GM23338 (cell line): ENCODE data around the gene NPVF. TPM values are rescaled to one million over a fixed set of nuclear protein-coding genes. Genes with fewer than 3 reads are reported as not detected.
A peak's percentile ranks its signal among the peaks of the same experiment; 100 is the strongest.

ENCODE experiments used
- ATAC-seq: fragments of 200-7000 bp; cut with Tn5 transposase; 3 replicates; pipeline ENCODE4 v1.9.1; 2020
- DNase-seq: peaks from one replicate; pipeline ENCODE4 v3.0.0-alpha.2; 2015; ENCODE audit warnings: low spot score
- H2AFZ ChIP-seq: fragments of 200-600 bp; sonication (generic); 2 replicates; pipeline ENCODE4 v1.8.0; 2016; ENCODE audit warnings: antibody characterized with exemption, mild to moderate bottlenecking, moderate library complexity
- H3F3A ChIP-seq: fragments of 200-600 bp; sonication (generic); replicated peaks from 2 replicates; pipeline ENCODE4 v1.8.0; 2017; ENCODE audit warnings: antibody characterized with exemption, mixed run types, low read depth
- H3K27ac ChIP-seq: fragments of 200-600 bp; sonication (generic); 2 replicates; pipeline ENCODE4 v1.6.1; 2016; ENCODE audit warnings: low read depth
- H3K27me3 ChIP-seq: fragments of 200-600 bp; sonication (generic); 2 replicates; pipeline ENCODE4 v1.8.0; 2016; ENCODE audit warnings: mild to moderate bottlenecking, mixed run types, moderate library complexity; ENCODE audit not compliant: insufficient read depth
- H3K36me3 ChIP-seq: fragments of 200-600 bp; sonication (generic); 2 replicates; pipeline ENCODE4 v1.8.0; 2016; ENCODE audit warnings: mild to moderate bottlenecking; ENCODE audit not compliant: insufficient read depth
- H3K4me1 ChIP-seq: fragments of 200-600 bp; sonication (generic); 2 replicates; pipeline ENCODE4 v1.8.0; 2016; ENCODE audit warnings: mild to moderate bottlenecking, moderate library complexity; ENCODE audit not compliant: insufficient read depth
- H3K4me2 ChIP-seq: fragments of 200-600 bp; sonication (generic); 2 replicates; pipeline ENCODE4 v1.7.1; 2017; ENCODE audit warnings: mixed run types
- H3K4me3 ChIP-seq: fragments of 200-600 bp; sonication (generic); 2 replicates; pipeline ENCODE4 v1.6.1; 2016; ENCODE audit warnings: mixed run types
- H3K79me2 ChIP-seq: fragments of 200-600 bp; sonication (generic); replicated peaks from 2 replicates; pipeline ENCODE4 v1.8.0; 2017; ENCODE audit warnings: mild to moderate bottlenecking; ENCODE audit not compliant: insufficient read depth
- H3K9me2 ChIP-seq: fragments of 200-600 bp; sonication (generic); 2 replicates; pipeline ENCODE4 v1.8.0; 2017; ENCODE audit not compliant: insufficient read depth
- H4K20me1 ChIP-seq: fragments of 200-600 bp; sonication (generic); replicated peaks from 2 replicates; pipeline ENCODE4 v1.8.0; 2017; ENCODE audit warnings: mild to moderate bottlenecking; ENCODE audit not compliant: insufficient read depth
- H3K27ac Mint-ChIP-seq: 2 replicates; pipeline ENCODE4 v1.8.0; 2020; ENCODE audit warnings: inconsistent platforms, mild to moderate bottlenecking, moderate library complexity, mixed read lengths
- H3K27me3 Mint-ChIP-seq: 3 replicates; pipeline ENCODE4 v1.8.0; 2022; ENCODE audit warnings: low read depth, mild to moderate bottlenecking, moderate library complexity, mixed read lengths, inconsistent platforms; ENCODE audit not compliant: insufficient read depth, poor library complexity
- H3K36me3 Mint-ChIP-seq: 3 replicates; pipeline ENCODE4 v1.8.0; 2021; ENCODE audit warnings: low read depth, mild to moderate bottlenecking, inconsistent platforms, moderate library complexity, mixed read lengths
- H3K4me1 Mint-ChIP-seq: 3 replicates; pipeline ENCODE4 v1.8.0; 2020; ENCODE audit warnings: mild to moderate bottlenecking, inconsistent platforms, mixed read lengths
- H3K4me3 Mint-ChIP-seq: 3 replicates; pipeline ENCODE4 v1.8.0; 2021; ENCODE audit warnings: moderate library complexity, mild to moderate bottlenecking, inconsistent platforms, mixed read lengths
- H3K9me3 Mint-ChIP-seq: 3 replicates; pipeline ENCODE4 v1.8.0; 2020; ENCODE audit warnings: moderate library complexity, mild to moderate bottlenecking, inconsistent platforms, mixed read lengths
- CREB1 ChIP-seq: fragments of 250-450 bp; sonication (Bioruptor Pico); IDR thresholded peaks from 2 replicates; pipeline ENCODE4 v1.5.0; 2020; ENCODE audit warnings: low read depth, mild to moderate bottlenecking, moderate library complexity
- ETS1 ChIP-seq: IDR thresholded peaks from 2 replicates; pipeline ENCODE4 v1.6.1; 2016; ENCODE audit warnings: antibody characterized with exemption
- JUNB ChIP-seq: IDR thresholded peaks from one replicate; pipeline ENCODE4 v1.6.1; 2016; ENCODE audit warnings: antibody characterized with exemption; ENCODE audit not compliant: unreplicated experiment
- NANOG ChIP-seq: IDR thresholded peaks from 2 replicates; pipeline ENCODE4 v1.6.1; 2016; ENCODE audit warnings: antibody characterized with exemption, borderline replicate concordance
- POLR2AphosphoS5 ChIP-seq: IDR thresholded peaks from 2 replicates; pipeline ENCODE4 v1.6.1; 2016; ENCODE audit warnings: antibody characterized with exemption, low read depth
- ZNF114 ChIP-seq: fragments of 250-450 bp; sonication (Bioruptor Pico); IDR thresholded peaks from 2 replicates; pipeline ENCODE4 v1.5.0; 2020; ENCODE audit warnings: mild to moderate bottlenecking, moderate library complexity
- ZNF462 ChIP-seq: fragments of 250-450 bp; sonication (Bioruptor Pico); IDR thresholded peaks from 2 replicates; pipeline ENCODE4 v1.5.0; 2020; ENCODE audit warnings: mild to moderate bottlenecking, moderate library complexity
- polyA plus RNA-seq: library from polyadenylated mRNA; unstranded; fragments of >200 nt; fragmentation: Nextera tagmentation; extraction: Ambion mirVana; gene quantifications from 2 replicates; pipeline ENCODE4 v1.2.1, GENCODE V29; 2016
- total RNA-seq: library from RNA; depleted of rRNA; stranded (reverse); fragments of >200 nt; shearing (Covaris generic); gene quantifications from 2 replicates; pipeline ENCODE4 v1.2.3, GENCODE V29; 2014
- TF ChIP-seq, protein P1 (sequence below): IDR thresholded peaks from one replicate; pipeline ENCODE4 v1.6.1; 2018; ENCODE audit warnings: antibody characterized with exemption; ENCODE audit not compliant: unreplicated experiment

Gene NPVF
- total and polyA plus RNA-seq, 2 experiments from 2014 or later = not detected

DNA sequence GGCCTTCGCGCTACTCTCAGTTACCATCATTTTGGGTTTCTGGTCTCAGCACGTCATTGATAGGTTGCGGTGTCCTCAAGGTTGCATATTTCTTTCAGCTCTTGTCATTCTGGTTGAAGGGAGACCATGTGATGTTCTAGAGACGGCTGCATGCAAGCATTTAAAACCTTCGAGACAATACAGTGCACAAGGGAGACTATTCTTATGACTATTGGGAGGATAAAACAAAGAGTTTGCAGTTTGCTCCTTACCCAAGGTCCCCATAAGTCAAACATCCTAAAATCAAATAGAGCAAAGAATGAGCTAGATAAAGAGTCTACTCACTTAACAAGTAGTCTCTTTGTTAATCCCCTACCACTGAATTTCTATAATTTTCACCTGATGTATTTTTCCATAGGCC lies 39.1 kb downstream of the NPVF start:
- Histone ChIP-seq H3K4me3 (no peak overlapping the region), H4K20me1 (no peaks in the 10 kb centered on the region), H3K36me3 (no peaks in the 10 kb centered on the region), H3F3A (no peaks in the 10 kb centered on the region), H3K4me2 (no peak overlapping the region), H3K79me2 (no peaks in the 10 kb centered on the region), H2AFZ (peak overlapping the region; percentile 43), H3K27ac (no peak overlapping the region), H3K27me3 (no peaks in the 10 kb centered on the region), H3K4me1 (no peaks in the 10 kb centered on the region), H3K9me2 (no peaks in the 10 kb centered on the region; the same call in 1 of the 2 replicates)
- Mint-ChIP-seq H3K27me3 (peaks cover 3% of the 10 kb centered on the region), H3K9me3 (peaks cover 11% of the 10 kb centered on the region), H3K4me3 (no peak overlapping the region), H3K36me3 (peaks cover 3% of the 10 kb centered on the region; the same call in 1 of the 3 replicates), H3K27ac (no peak overlapping the region), H3K4me1 (peaks cover 2% of the 10 kb centered on the region; the same call in 1 of the 3 replicates)
- TF ChIP-seq ZNF114 (CRISPR knock-in tag) = no peak
- TF ChIP-seq ZNF462 (CRISPR knock-in tag) = no peak
- TF ChIP-seq POLR2AphosphoS5 = no peak
- TF ChIP-seq ETS1 = no peak
- no peak for TF ChIP-seq NANOG
- TF ChIP-seq CREB1 (CRISPR knock-in tag) = no peak
- TF ChIP-seq, protein P1, sequence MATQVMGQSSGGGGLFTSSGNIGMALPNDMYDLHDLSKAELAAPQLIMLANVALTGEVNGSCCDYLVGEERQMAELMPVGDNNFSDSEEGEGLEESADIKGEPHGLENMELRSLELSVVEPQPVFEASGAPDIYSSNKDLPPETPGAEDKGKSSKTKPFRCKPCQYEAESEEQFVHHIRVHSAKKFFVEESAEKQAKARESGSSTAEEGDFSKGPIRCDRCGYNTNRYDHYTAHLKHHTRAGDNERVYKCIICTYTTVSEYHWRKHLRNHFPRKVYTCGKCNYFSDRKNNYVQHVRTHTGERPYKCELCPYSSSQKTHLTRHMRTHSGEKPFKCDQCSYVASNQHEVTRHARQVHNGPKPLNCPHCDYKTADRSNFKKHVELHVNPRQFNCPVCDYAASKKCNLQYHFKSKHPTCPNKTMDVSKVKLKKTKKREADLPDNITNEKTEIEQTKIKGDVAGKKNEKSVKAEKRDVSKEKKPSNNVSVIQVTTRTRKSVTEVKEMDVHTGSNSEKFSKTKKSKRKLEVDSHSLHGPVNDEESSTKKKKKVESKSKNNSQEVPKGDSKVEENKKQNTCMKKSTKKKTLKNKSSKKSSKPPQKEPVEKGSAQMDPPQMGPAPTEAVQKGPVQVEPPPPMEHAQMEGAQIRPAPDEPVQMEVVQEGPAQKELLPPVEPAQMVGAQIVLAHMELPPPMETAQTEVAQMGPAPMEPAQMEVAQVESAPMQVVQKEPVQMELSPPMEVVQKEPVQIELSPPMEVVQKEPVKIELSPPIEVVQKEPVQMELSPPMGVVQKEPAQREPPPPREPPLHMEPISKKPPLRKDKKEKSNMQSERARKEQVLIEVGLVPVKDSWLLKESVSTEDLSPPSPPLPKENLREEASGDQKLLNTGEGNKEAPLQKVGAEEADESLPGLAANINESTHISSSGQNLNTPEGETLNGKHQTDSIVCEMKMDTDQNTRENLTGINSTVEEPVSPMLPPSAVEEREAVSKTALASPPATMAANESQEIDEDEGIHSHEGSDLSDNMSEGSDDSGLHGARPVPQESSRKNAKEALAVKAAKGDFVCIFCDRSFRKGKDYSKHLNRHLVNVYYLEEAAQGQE = no peak
- no peak for TF ChIP-seq JUNB
- no peak for DNase-seq
- no peak for ATAC-seq
